B cell (primary cell): Measurements from ENCODE around the gene RCSD1.

Experiments used
- EZH2 ChIP-seq: IDR thresholded peaks from 2 replicates; pipeline ENCODE4 v1.6.1; 2012; ENCODE audit warnings: borderline replicate concordance, low read depth, mild to moderate bottlenecking, moderate library complexity, low read length; ENCODE audit not compliant: insufficient read depth, poor library complexity, severe bottlenecking
- TF ChIP-seq, protein P1 (sequence below): fragments of 200-600 bp; IDR thresholded peaks from one replicate; pipeline ENCODE4 v1.8.0; 2022; ENCODE audit warnings: antibody characterized with exemption, mild to moderate bottlenecking

DNA sequence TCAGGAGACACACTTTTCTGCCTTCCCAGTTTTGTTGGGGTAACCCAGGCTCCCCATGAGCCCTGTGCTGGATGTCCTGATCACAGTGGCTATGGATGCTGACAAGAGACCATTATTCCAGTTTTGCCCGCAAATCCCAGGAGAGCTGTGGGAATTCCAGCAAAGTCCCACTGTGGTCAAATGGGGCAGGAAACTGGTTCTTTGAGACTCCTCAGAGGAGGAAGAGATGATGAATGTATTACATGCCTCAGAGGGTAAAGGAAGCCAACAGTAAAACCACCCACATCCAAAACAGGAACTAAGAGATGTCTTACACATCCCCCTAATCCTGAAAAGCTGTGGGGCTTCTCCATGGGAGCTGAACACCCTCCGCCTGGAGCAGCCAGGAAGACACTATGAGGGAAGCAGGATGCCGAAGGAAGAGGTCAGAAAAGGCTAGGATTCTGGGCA, 78.9 kb downstream of the RCSD1 start:
- TF ChIP-seq, protein P1, sequence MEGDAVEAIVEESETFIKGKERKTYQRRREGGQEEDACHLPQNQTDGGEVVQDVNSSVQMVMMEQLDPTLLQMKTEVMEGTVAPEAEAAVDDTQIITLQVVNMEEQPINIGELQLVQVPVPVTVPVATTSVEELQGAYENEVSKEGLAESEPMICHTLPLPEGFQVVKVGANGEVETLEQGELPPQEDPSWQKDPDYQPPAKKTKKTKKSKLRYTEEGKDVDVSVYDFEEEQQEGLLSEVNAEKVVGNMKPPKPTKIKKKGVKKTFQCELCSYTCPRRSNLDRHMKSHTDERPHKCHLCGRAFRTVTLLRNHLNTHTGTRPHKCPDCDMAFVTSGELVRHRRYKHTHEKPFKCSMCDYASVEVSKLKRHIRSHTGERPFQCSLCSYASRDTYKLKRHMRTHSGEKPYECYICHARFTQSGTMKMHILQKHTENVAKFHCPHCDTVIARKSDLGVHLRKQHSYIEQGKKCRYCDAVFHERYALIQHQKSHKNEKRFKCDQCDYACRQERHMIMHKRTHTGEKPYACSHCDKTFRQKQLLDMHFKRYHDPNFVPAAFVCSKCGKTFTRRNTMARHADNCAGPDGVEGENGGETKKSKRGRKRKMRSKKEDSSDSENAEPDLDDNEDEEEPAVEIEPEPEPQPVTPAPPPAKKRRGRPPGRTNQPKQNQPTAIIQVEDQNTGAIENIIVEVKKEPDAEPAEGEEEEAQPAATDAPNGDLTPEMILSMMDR = no peak
- TF ChIP-seq EZH2 = no peak
